Stimulated activated naive CD8-positive, alpha-beta T cell treated with anti-CD3 and anti-CD28 coated beads, Interleukin-15, Interleukin-2, amounts not matched to agents 100 ng/mL and 50 ng/mL, for 24 hours (primary cell): ENCODE results near the gene VGLL4.

Experiments used
- H3K27ac Mint-ChIP-seq: one replicate; pipeline ENCODE4 v1.8.0; 2021; ENCODE audit warnings: mild to moderate bottlenecking, mixed read lengths
- H3K27me3 Mint-ChIP-seq: one replicate; pipeline ENCODE4 v1.8.0; 2021; ENCODE audit warnings: mixed read lengths
- H3K36me3 Mint-ChIP-seq: one replicate; pipeline ENCODE4 v1.8.0; 2021; ENCODE audit warnings: low read depth, mixed read lengths
- H3K4me1 Mint-ChIP-seq: one replicate; pipeline ENCODE4 v1.8.0; 2021; ENCODE audit warnings: low read depth, mixed read lengths
- H3K4me3 Mint-ChIP-seq: one replicate; pipeline ENCODE4 v1.8.0; 2021; ENCODE audit warnings: mild to moderate bottlenecking, mixed read lengths
- H3K9me3 Mint-ChIP-seq: one replicate; pipeline ENCODE4 v1.8.0; 2021; ENCODE audit warnings: mixed read lengths

The VGLL4 gene

GRCh38 chr3:11661052-11661656 is 17.4 kb upstream of the VGLL4 start:
- no peak overlapping the region for H3K27ac Mint-ChIP-seq
- no peak overlapping the region for H3K4me3 Mint-ChIP-seq
- peaks cover under 1% of the 10 kb centered on the region for H3K4me1 Mint-ChIP-seq
- no peaks in the 10 kb centered on the region for H3K27me3 Mint-ChIP-seq
- no peaks in the 10 kb centered on the region for H3K9me3 Mint-ChIP-seq
- no peaks in the 10 kb centered on the region for H3K36me3 Mint-ChIP-seq

DNA sequence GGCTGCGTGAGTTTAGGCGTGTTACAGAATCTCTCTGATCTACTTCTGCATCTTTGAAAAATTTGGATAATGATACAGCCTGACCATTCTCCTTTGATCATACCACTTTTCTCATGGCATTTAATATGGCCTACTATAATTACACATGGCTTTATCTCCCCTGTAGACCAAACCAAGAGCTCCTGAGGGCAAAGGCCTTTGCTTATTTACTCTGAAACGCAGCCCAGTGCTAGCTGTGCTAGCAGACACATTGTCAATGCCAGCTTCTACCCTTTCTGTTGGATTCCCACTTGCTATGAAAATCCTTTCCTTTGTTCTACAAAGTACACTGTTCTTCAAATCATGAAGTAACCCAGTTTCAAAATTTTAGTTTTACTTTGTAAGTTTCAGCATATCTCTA is 16.5 kb upstream of the VGLL4 start:
- Mint-ChIP-seq H3K36me3 (no peaks in the 10 kb centered on the region), H3K4me1 (peaks cover 10% of the 10 kb centered on the region), H3K27me3 (no peaks in the 10 kb centered on the region), H3K9me3 (no peaks in the 10 kb centered on the region), H3K27ac (no peak overlapping the region), H3K4me3 (no peak overlapping the region)

- H3K36me3 Mint-ChIP-seq: no peaks in the 10 kb centered on the region
- peaks cover 13% of the 10 kb centered on the region for H3K4me1 Mint-ChIP-seq
- no peaks in the 10 kb centered on the region for H3K9me3 Mint-ChIP-seq
- no peak overlapping the region for H3K4me3 Mint-ChIP-seq
- no peaks in the 10 kb centered on the region for H3K27me3 Mint-ChIP-seq
- no peak overlapping the region for H3K27ac Mint-ChIP-seq
Measured at GRCh38 chr3:11658180-11658579, 14.5 kb upstream of the VGLL4 start.

DNA sequence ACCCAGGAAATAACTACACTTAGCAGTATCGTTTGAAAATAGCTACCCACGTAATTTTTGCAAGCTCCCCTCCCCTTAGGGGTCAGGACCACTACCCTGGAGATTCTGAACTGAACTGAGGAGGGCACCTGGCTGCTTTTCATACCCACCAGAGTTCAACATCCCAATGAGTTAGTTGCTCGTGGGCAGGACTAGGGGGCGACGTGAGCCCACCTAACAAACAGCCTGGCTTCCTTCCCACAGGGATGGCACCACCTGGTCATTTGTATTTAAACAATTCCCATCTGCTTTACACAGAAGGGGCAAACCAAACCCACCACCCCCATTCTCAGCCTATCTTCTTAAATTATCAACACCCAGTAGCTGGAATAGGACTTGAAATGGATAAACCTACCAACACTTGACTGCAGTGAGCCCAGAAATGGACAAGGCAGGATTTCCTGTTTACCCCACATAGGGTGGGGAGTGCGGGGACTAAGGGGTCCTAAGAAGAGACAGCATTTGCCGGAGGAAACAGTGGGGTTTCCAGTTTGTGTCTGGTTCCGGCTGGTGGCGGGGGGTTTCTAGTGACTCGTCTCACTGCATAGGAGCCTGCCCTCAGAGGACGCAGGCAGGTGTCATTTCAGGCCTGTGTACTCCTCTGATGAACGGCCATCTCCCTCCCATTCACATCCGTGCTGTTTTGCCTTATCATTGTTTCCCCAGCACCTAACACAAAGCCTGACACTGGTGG is 11.6 kb upstream of the VGLL4 start:
- Mint-ChIP-seq H3K27ac (peak overlapping the region; percentile 78), H3K4me1 (peaks cover 18% of the 10 kb centered on the region), H3K4me3 (no peak overlapping the region), H3K27me3 (no peaks in the 10 kb centered on the region), H3K9me3 (no peaks in the 10 kb centered on the region), H3K36me3 (no peaks in the 10 kb centered on the region)

- no peak overlapping the region for H3K27ac Mint-ChIP-seq
- no peak overlapping the region for H3K4me3 Mint-ChIP-seq
- no peaks in the 10 kb centered on the region for H3K27me3 Mint-ChIP-seq
- no peaks in the 10 kb centered on the region for H3K9me3 Mint-ChIP-seq
- no peaks in the 10 kb centered on the region for H3K36me3 Mint-ChIP-seq
- peaks cover 26% of the 10 kb centered on the region for H3K4me1 Mint-ChIP-seq
Measured at GRCh38 chr3:11654166-11654565, 10.5 kb upstream of the VGLL4 start.

GRCh38 chr3:11653298-11654055 is 9.8 kb upstream of the VGLL4 start:
- Mint-ChIP-seq H3K36me3 (no peaks in the 10 kb centered on the region), H3K27me3 (no peaks in the 10 kb centered on the region), H3K4me3 (no peak overlapping the region), H3K4me1 (peaks cover 26% of the 10 kb centered on the region), H3K27ac (no peak overlapping the region), H3K9me3 (no peaks in the 10 kb centered on the region)

- Mint-ChIP-seq H3K27me3 (no peaks in the 10 kb centered on the region), H3K36me3 (no peaks in the 10 kb centered on the region), H3K4me3 (no peak overlapping the region), H3K9me3 (no peaks in the 10 kb centered on the region), H3K27ac (no peak overlapping the region), H3K4me1 (peaks cover 26% of the 10 kb centered on the region)
Measured at GRCh38 chr3:11651900-11652299, 8.2 kb upstream of the VGLL4 start.

- Mint-ChIP-seq H3K27me3 (no peaks in the 10 kb centered on the region), H3K36me3 (no peaks in the 10 kb centered on the region), H3K4me1 (peaks cover 26% of the 10 kb centered on the region), H3K4me3 (no peak overlapping the region), H3K9me3 (no peaks in the 10 kb centered on the region), H3K27ac (no peak overlapping the region)
Measured at GRCh38 chr3:11651477-11651876, 7.8 kb upstream of the VGLL4 start.

- Mint-ChIP-seq H3K36me3 (no peaks in the 10 kb centered on the region), H3K27ac (no peak overlapping the region), H3K4me3 (no peak overlapping the region), H3K4me1 (peaks cover 18% of the 10 kb centered on the region), H3K9me3 (no peaks in the 10 kb centered on the region), H3K27me3 (no peaks in the 10 kb centered on the region)
Measured at GRCh38 chr3:11650391-11650790, 6.7 kb upstream of the VGLL4 start.

DNA sequence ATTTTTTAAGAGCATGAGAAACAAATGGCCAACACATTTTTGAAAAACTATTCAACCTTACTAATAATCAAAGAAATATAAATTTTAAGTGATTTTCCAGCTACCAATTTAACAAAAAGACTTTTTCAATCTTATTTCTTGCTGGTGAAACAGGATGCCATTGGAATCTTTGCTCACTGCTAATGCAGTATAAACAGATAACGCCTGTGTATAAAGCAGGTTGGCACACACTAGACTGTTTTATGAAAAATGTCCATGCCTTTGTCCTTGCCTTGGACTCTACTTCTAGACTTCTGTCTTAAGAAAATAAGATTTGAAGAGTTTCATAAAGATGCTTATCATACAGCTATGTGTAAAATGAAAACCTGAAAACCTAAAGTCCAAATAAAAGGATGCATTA is 5.0 kb upstream of the VGLL4 start:
- Mint-ChIP-seq H3K27me3 (no peaks in the 10 kb centered on the region), H3K4me1 (peaks cover 18% of the 10 kb centered on the region), H3K4me3 (no peak overlapping the region), H3K36me3 (no peaks in the 10 kb centered on the region), H3K27ac (no peak overlapping the region), H3K9me3 (no peaks in the 10 kb centered on the region)

DNA sequence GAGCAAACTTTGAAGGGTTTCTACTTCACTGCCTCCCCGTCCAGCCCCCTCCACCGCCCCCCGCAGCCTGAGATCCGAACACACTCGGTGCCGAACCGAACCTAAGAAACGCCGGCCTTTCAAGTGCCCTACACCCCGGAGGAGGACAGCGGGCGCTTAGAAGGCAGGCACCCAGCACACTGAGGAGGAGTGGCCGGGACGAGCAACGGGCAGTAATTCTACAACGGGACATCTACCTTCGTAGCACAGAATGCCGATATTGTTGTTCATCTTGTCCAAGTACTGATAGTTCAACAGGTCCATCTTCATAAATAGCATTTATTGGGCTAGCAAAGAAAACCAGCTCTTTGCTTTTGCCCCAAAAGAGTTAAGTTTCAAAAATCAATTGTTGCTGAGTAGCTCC is 513 bp downstream of the VGLL4 start:
- Mint-ChIP-seq H3K9me3 (no peaks in the 10 kb centered on the region), H3K27me3 (no peaks in the 10 kb centered on the region), H3K36me3 (peaks cover 18% of the 10 kb centered on the region), H3K4me1 (peaks cover 44% of the 10 kb centered on the region), H3K4me3 (peak overlapping the region; percentile 99), H3K27ac (peak overlapping the region; percentile 99)

DNA sequence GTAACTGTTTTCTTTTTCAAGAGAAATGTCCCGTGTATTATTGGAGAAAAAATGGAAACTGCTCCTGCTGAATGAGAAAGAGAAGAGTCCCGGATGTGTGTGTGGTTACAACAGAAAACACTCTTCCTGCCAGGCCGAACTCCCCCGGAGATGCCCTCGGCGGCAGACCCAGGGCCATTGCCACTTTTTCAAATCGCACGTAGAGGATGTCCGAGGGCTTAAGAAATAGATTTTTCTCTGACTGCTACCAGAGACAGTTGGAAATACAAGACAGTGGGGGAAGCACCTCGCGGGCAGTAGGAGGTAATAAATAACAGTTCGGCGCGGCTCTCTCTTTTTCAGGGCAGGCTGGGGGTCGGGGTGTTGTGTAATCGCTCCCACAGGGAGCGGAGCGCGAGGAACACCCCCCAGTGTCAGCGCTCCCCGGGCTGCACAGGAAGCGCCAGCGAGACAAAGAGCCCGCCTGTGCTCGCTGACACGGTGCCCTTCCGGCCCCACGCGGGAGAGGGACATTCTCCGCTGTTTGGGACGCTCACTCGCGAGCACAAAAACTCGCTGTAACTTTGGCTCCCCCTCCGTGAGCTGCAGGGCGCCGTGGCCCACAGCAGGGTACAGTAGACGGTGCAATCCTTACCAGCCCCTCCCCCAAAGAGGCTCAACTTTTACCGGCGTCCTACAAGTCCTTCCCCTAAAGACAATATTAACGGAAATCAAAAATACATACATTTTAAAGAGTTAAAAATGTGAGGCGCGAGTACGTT is 1.1 kb downstream of the VGLL4 start:
- Mint-ChIP-seq H3K9me3 (no peaks in the 10 kb centered on the region), H3K27me3 (no peaks in the 10 kb centered on the region), H3K4me3 (peak overlapping the region; percentile 99), H3K27ac (peak overlapping the region; percentile 99), H3K36me3 (peaks cover 18% of the 10 kb centered on the region), H3K4me1 (peaks cover 50% of the 10 kb centered on the region)

GRCh38 chr3:11641683-11642430 is 1.9 kb downstream of the VGLL4 start:
- Mint-ChIP-seq H3K27me3 (no peaks in the 10 kb centered on the region), H3K36me3 (peaks cover 21% of the 10 kb centered on the region), H3K4me3 (peak overlapping the region; percentile 99), H3K27ac (peak overlapping the region; percentile 99), H3K9me3 (no peaks in the 10 kb centered on the region), H3K4me1 (peaks cover 56% of the 10 kb centered on the region)

DNA sequence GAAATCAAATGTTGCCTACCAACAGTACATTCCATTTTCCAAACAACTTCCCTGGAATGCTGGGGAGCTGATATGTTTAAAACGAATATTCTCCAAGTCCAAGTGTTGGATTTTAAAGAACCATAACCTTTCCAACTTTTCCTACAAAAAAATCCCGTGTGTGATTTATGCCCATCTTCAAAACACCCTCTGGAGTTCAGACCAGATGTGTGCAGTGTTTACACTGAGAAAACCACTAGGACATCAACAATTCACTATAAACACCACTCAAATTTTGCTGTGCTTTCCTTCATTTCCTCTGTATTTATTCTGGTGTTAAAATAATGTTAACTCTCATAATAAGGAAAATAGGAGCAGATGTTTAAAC is 2.4 kb downstream of the VGLL4 start:
- H3K4me3 Mint-ChIP-seq: peak overlapping the region; percentile 99
- no peaks in the 10 kb centered on the region for H3K9me3 Mint-ChIP-seq
- H3K36me3 Mint-ChIP-seq: peaks cover 21% of the 10 kb centered on the region
- no peaks in the 10 kb centered on the region for H3K27me3 Mint-ChIP-seq
- H3K27ac Mint-ChIP-seq: peak overlapping the region; percentile 99
- H3K4me1 Mint-ChIP-seq: peaks cover 62% of the 10 kb centered on the region
